K562 (cell line): ENCODE measurements around the gene PGLYRP1. TPM values are rescaled to one million over a fixed set of nuclear protein-coding genes. Genes with fewer than 3 reads are reported as not detected.

Source experiments
- CBX3 ChIP-seq, 2 experiments: IDR thresholded peaks; 1 replicate in 1 of 2; 2 replicates in 1 of 2; pipeline ENCODE4 v1.6.1; 2012; ENCODE audit warnings: inconsistent platforms in 2 of 2, low read length in 2 of 2, borderline replicate concordance in 1 of 2, control low read depth in 1 of 2
- CCNT2 ChIP-seq: IDR thresholded peaks from 2 replicates; pipeline ENCODE4 v1.6.1; 2011; ENCODE audit warnings: borderline replicate concordance, low read depth, mild to moderate bottlenecking, moderate library complexity, mixed read lengths, low read length; ENCODE audit not compliant: insufficient read length; ENCODE audit errors: extremely low read depth
- CEBPG ChIP-seq, 3 experiments: fragments of 200-800 bp in 1 of 3; sonication (Bioruptor generic) in 1 of 3; sonication (generic) in 1 of 3; formaldehyde crosslinking in 1 of 3; IDR thresholded peaks in 2 of 3; conservative IDR thresholded peaks in 1 of 3; 2 replicates each; pipeline versions ENCODE4 v1.6.1 to v1.8.0; 2016 to 2022; ENCODE audit warnings: missing compliant biosample characterization in 2 of 3, missing genetic modification characterization in 2 of 3, mild to moderate bottlenecking in 1 of 3, missing genetic modification reagents in 1 of 3
- HLTF ChIP-seq: fragments of 450-650 bp; IDR thresholded peaks from 2 replicates; pipeline ENCODE4 v1.6.1; 2016
- NCOA2 ChIP-seq, 2 experiments: fragments of 450-650 bp; IDR thresholded peaks; 2 replicates each; pipeline ENCODE4 v1.6.1; 2018; ENCODE audit warnings: mild to moderate bottlenecking in 2 of 2, moderate library complexity in 1 of 2; ENCODE audit not compliant: partially characterized antibody in 2 of 2
- POLR2AphosphoS2 ChIP-seq: IDR thresholded peaks from 2 replicates; pipeline ENCODE4 v1.6.1; 2012; ENCODE audit warnings: low read length, improper control_type of control experiment
- POLR3A ChIP-seq: IDR thresholded peaks from 2 replicates; pipeline ENCODE4 v1.6.1; 2011; ENCODE audit warnings: borderline replicate concordance, mild to moderate bottlenecking, moderate library complexity; ENCODE audit not compliant: insufficient read length, insufficient read depth; ENCODE audit errors: extremely low read depth
- RBM22 ChIP-seq: fragments of 200-400 bp; formaldehyde crosslinking; IDR thresholded peaks from 2 replicates; pipeline ENCODE4 v1.6.1; 2018; ENCODE audit warnings: low read length, low read depth; ENCODE audit not compliant: poor library complexity, severe bottlenecking
- RFX1 ChIP-seq: fragments of 450-650 bp; IDR thresholded peaks from 2 replicates; pipeline ENCODE4 v1.6.1; 2016; ENCODE audit warnings: mild to moderate bottlenecking, moderate library complexity
- RUNX1 ChIP-seq: sonication (generic); IDR thresholded peaks from 2 replicates; pipeline ENCODE4 v1.6.1; 2016; ENCODE audit warnings: antibody characterized with exemption, low read depth
- SMARCE1 ChIP-seq: fragments of 450-650 bp; IDR thresholded peaks from 2 replicates; pipeline ENCODE4 v1.7.1; 2016; ENCODE audit warnings: mild to moderate bottlenecking
- SRSF1 ChIP-seq: fragments of 200-400 bp; formaldehyde crosslinking; IDR thresholded peaks from 2 replicates; pipeline ENCODE4 v1.6.1; 2017; ENCODE audit warnings: mild to moderate bottlenecking, low read depth, low read length, moderate library complexity
- TARDBP ChIP-seq: fragments of 450-650 bp; IDR thresholded peaks from 2 replicates; pipeline ENCODE4 v1.6.1; 2016
- TRIM28 ChIP-seq: fragments of 450-650 bp; IDR thresholded peaks from 2 replicates; pipeline ENCODE4 v1.6.1; 2017
- ZFP30 ChIP-seq: fragments of 250-450 bp; sonication (Bioruptor Pico); IDR thresholded peaks from 2 replicates; pipeline ENCODE4 v1.8.0; 2022; ENCODE audit warnings: moderate library complexity, mild to moderate bottlenecking, inconsistent platforms, borderline replicate concordance
- ZFX ChIP-seq: sonication (generic); formaldehyde crosslinking; IDR thresholded peaks from 2 replicates; pipeline ENCODE4 v1.8.0; 2022; ENCODE audit warnings: mild to moderate bottlenecking, missing genetic modification reagents, moderate library complexity
- ZNF57 ChIP-seq: fragments of 450-650 bp; formaldehyde crosslinking; IDR thresholded peaks from 2 replicates; pipeline ENCODE4 v1.4.0; 2020; ENCODE audit warnings: mild to moderate bottlenecking, moderate library complexity
- ZNF76 ChIP-seq: fragments of 250-450 bp; sonication (Bioruptor Pico); IDR thresholded peaks from 2 replicates; pipeline ENCODE4 v1.4.0; 2020; ENCODE audit warnings: mild to moderate bottlenecking, moderate library complexity, borderline replicate concordance
- polyA plus RNA-seq, 8 experiments: library from polyadenylated mRNA; depleted of rRNA in 4 of 8; stranded (reverse) in 5 of 8; unstranded in 3 of 8; fragments of >200 nt; fragmentation: Nextera tagmentation in 2 of 8; fragmentation: Illumina TruSeq in 1 of 8; extraction: Ambion mirVana in 2 of 8; extraction: Trizol in 1 of 8; gene quantifications; 2 replicates each; pipeline versions ENCODE4 v1.2.1 to v1.2.3, GENCODE V29; 2011 to 2014; ENCODE audit warnings: inconsistent platforms in 1 of 8, missing spikeins in 1 of 8
- total RNA-seq, 7 experiments: library from RNA; depleted of rRNA in 6 of 7; stranded (reverse); fragments of >200 nt in 6 of 7; fragmentation: Illumina TruSeq in 2 of 7; extraction: Trizol in 2 of 7; gene quantifications; 2 replicates each; pipeline versions ENCODE4 v1.2.1 to v1.2.3, GENCODE V29; 2011 to 2021; ENCODE audit warnings: low replicate concordance in 1 of 7
- TF ChIP-seq, protein P1 (sequence below): fragments of 200-800 bp; sonication (Bioruptor generic); IDR thresholded peaks from 2 replicates; pipeline ENCODE4 v1.6.1; 2017; ENCODE audit warnings: missing genetic modification characterization, missing compliant biosample characterization
- TF ChIP-seq, protein P2 (sequence below): fragments of 450-650 bp; formaldehyde crosslinking; conservative IDR thresholded peaks from 2 replicates; pipeline ENCODE4 v1.4.0; 2022; ENCODE audit warnings: mild to moderate bottlenecking, missing genetic modification characterization
- TF ChIP-seq, protein P3 (sequence below): sonication (generic); formaldehyde crosslinking; IDR thresholded peaks from 2 replicates; pipeline ENCODE4 v1.9.0; 2022; ENCODE audit warnings: mild to moderate bottlenecking, missing genetic modification reagents

Gene PGLYRP1
- total and polyA plus RNA-seq, 9 of the 15 experiments (the other 6 are each of a cell fraction or from before 2014, with no cell fraction given), result not detected

DNA sequence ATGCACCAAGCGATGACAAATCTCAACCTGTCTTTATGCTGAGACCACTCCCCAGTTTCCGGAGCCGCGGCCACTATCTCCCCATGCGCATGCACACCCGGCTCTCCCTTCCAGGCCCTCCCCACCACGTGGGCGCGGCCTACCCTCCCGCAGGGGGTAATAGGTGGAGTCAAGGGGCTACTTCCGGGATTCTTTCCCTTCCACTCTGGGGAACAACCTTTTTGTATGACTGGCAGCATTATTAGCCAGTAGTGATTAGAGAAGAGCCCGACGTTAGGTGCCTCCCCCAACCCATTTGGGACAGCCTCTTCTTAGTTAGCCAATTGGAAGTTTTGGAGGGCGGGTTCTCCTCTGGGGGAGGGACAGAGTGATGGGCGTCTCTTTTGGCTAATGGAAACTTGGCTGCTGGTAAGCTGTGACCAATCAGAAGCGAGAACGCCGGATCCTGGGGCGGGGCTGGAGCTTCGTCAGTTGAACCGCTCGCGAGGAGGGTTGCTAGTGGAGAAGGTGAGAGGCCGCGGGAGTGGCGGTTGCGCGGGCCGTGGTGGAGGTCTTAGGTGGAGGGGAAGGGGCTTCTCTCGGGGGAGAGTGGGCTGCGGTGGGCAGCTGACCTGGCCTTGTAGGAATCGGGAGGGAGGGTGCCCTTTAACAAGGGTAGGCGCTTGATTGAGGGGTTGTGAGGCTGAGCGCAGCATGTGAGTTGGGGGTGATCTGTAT, 27.7 kb downstream of the PGLYRP1 start, which contains the start of gene CCDC61 (continued):
- no peak for TF ChIP-seq ZNF57 (CRISPR knock-in tag)
- no peak for TF ChIP-seq RBM22
- TF ChIP-seq POLR2AphosphoS2, result no peak
- TF ChIP-seq POLR3A, result no peak
- TF ChIP-seq SMARCE1, result peak; percentile 44
- no peak for TF ChIP-seq CCNT2
- TF ChIP-seq ZFX, result peak; percentile 46; the same call in 1 of the 2 replicates
- TF ChIP-seq, protein P1, sequence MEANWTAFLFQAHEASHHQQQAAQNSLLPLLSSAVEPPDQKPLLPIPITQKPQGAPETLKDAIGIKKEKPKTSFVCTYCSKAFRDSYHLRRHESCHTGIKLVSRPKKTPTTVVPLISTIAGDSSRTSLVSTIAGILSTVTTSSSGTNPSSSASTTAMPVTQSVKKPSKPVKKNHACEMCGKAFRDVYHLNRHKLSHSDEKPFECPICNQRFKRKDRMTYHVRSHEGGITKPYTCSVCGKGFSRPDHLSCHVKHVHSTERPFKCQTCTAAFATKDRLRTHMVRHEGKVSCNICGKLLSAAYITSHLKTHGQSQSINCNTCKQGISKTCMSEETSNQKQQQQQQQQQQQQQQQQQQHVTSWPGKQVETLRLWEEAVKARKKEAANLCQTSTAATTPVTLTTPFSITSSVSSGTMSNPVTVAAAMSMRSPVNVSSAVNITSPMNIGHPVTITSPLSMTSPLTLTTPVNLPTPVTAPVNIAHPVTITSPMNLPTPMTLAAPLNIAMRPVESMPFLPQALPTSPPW (CRISPR knock-in tag), result peak; percentile 93
- no peak for TF ChIP-seq HLTF
- TF ChIP-seq ZNF76 (CRISPR knock-in tag), result no peak
- no peak for TF ChIP-seq TARDBP
- TF ChIP-seq, protein P2, sequence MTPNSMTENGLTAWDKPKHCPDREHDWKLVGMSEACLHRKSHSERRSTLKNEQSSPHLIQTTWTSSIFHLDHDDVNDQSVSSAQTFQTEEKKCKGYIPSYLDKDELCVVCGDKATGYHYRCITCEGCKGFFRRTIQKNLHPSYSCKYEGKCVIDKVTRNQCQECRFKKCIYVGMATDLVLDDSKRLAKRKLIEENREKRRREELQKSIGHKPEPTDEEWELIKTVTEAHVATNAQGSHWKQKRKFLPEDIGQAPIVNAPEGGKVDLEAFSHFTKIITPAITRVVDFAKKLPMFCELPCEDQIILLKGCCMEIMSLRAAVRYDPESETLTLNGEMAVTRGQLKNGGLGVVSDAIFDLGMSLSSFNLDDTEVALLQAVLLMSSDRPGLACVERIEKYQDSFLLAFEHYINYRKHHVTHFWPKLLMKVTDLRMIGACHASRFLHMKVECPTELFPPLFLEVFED, result peak; percentile 90
- TF ChIP-seq TRIM28, result no peak
- no peak for TF ChIP-seq RUNX1
- TF ChIP-seq RFX1, result peak; percentile 63; the same call in 1 of the 2 replicates
- no peak for TF ChIP-seq ZFP30
- TF ChIP-seq CBX3 (IDR thresholded peaks at IDR 0.05; ENCODE audit: borderline replicate concordance in 1 of 2, low read length in 2 of 2), result no peak
- no peak for TF ChIP-seq CEBPG (CRISPR knock-in tag; IDR thresholded peaks at IDR 0.05)
- no peak for TF ChIP-seq CEBPG (tag; conservative IDR thresholded peaks at IDR 0.05 in 1 of 2, IDR thresholded peaks at IDR 0.05 in 1 of 2)
- TF ChIP-seq, protein P3, sequence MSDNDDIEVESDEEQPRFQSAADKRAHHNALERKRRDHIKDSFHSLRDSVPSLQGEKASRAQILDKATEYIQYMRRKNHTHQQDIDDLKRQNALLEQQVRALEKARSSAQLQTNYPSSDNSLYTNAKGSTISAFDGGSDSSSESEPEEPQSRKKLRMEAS (CRISPR knock-in tag), result peak; percentile 98
- TF ChIP-seq SRSF1, result no peak
- TF ChIP-seq NCOA2 (IDR thresholded peaks at IDR 0.05; ENCODE audit: partially characterized antibody in 2 of 2), result no peak
